Vagina (tissue), 2 donors: ENCODE measurements around the gene NIPAL4.

ENCODE experiments used
- POLR2A ChIP-seq, 2 donors: fragments of 450-650 bp; IDR thresholded peaks; one replicate each; pipeline ENCODE4 v1.6.1; 2017; ENCODE audit warnings: antibody characterized with exemption in 2 of 2, mild to moderate bottlenecking in 2 of 2, moderate library complexity in 2 of 2
- POLR2AphosphoS5 ChIP-seq, 2 donors: sonication (generic); formaldehyde crosslinking; IDR thresholded peaks; one replicate each; pipeline ENCODE4 v1.9.0; 2017; ENCODE audit warnings: antibody characterized with exemption in 2 of 2, mild to moderate bottlenecking in 2 of 2, low read depth in 1 of 2; ENCODE audit not compliant: insufficient read depth in 1 of 2

- TF ChIP-seq POLR2AphosphoS5 (IDR thresholded peaks at IDR 0.05; ENCODE audit: insufficient read depth in 1 of 2, low read depth in 1 of 2) (peak in 1 of 2 donors; percentile 80), POLR2A (IDR thresholded peaks at IDR 0.05) (no peak)
Observed at GRCh38 chr5:157464519-157465171, 4.6 kb downstream of the NIPAL4 start.
